H9 (cell line): ENCODE results near the gene CCL8. TPM values are rescaled to one million over a fixed set of nuclear protein-coding genes. Genes with fewer than 3 reads are reported as not detected.

ENCODE experiments used
- DNase-seq: peaks from one replicate; pipeline ENCODE4 v3.0.0-alpha.2; 2017
- H2AFZ ChIP-seq: one replicate; pipeline ENCODE4 v1.6.1; 2013; ENCODE audit warnings: mild to moderate bottlenecking, low read length, control low read depth, moderate library complexity
- H2AK5ac ChIP-seq: 2 replicates; pipeline ENCODE4 v1.6.1; 2013; ENCODE audit warnings: low read length, control low read depth, mixed read lengths; ENCODE audit not compliant: insufficient read length
- H2BK120ac ChIP-seq: one replicate; pipeline ENCODE4 v1.6.1; 2013; ENCODE audit warnings: low read depth, mild to moderate bottlenecking, low read length, control low read depth, inconsistent platforms; ENCODE audit not compliant: poor library complexity, severe bottlenecking
- H2BK12ac ChIP-seq: 2 replicates; pipeline ENCODE4 v1.6.1; 2013; ENCODE audit warnings: low read length, control low read depth, mixed read lengths, low read depth; ENCODE audit not compliant: insufficient read length
- H2BK15ac ChIP-seq: 2 replicates; pipeline ENCODE4 v1.6.1; 2013; ENCODE audit warnings: low read depth, low read length, control low read depth
- H2BK20ac ChIP-seq: one replicate; pipeline ENCODE4 v1.6.1; 2013; ENCODE audit warnings: low read depth, mild to moderate bottlenecking, low read length, control low read depth, inconsistent platforms; ENCODE audit not compliant: poor library complexity, severe bottlenecking
- H2BK5ac ChIP-seq: 2 replicates; pipeline ENCODE4 v1.6.1; 2013; ENCODE audit warnings: low read length, control low read depth, mixed read lengths; ENCODE audit not compliant: insufficient read length
- H3K14ac ChIP-seq: 2 replicates; pipeline ENCODE4 v1.6.1; 2013; ENCODE audit warnings: low read length, control low read depth; ENCODE audit not compliant: insufficient read depth
- H3K18ac ChIP-seq: 2 replicates; pipeline ENCODE4 v1.6.1; 2013; ENCODE audit warnings: low read depth, mild to moderate bottlenecking, mixed read lengths, low read length, control low read depth; ENCODE audit not compliant: insufficient read length
- H3K23ac ChIP-seq: 2 replicates; pipeline ENCODE4 v1.6.1; 2013; ENCODE audit warnings: low read length, control low read depth, mixed read lengths, low read depth; ENCODE audit not compliant: insufficient read length
- H3K23me2 ChIP-seq: 2 replicates; pipeline ENCODE4 v1.6.1; 2013; ENCODE audit warnings: low read depth, mild to moderate bottlenecking, mixed read lengths, low read length, control low read depth; ENCODE audit not compliant: insufficient read length, poor library complexity, severe bottlenecking
- H3K27ac ChIP-seq: 2 replicates; pipeline ENCODE4 v1.5.1; 2013; ENCODE audit warnings: low read length, control low read depth, mixed read lengths, low read depth; ENCODE audit not compliant: insufficient read length
- H3K27me3 ChIP-seq: 2 replicates; pipeline ENCODE4 v1.6.1; 2013; ENCODE audit warnings: low read length, control low read depth, inconsistent platforms; ENCODE audit not compliant: insufficient read depth
- H3K4ac ChIP-seq: 2 replicates; pipeline ENCODE4 v1.6.1; 2013; ENCODE audit warnings: low read depth, mild to moderate bottlenecking, control low read depth, inconsistent platforms, low read length, moderate library complexity
- H3K4me1 ChIP-seq: 2 replicates; pipeline ENCODE4 v1.6.1; 2013; ENCODE audit warnings: low read length, control low read depth, inconsistent platforms; ENCODE audit not compliant: insufficient read depth
- H3K4me2 ChIP-seq: 2 replicates; pipeline ENCODE4 v1.6.1; 2013; ENCODE audit warnings: low read length, control low read depth, mixed read lengths; ENCODE audit not compliant: insufficient read length, insufficient read depth
- H3K56ac ChIP-seq: 2 replicates; pipeline ENCODE4 v1.6.1; 2013; ENCODE audit warnings: low read depth, mild to moderate bottlenecking, mixed read lengths, low read length, control low read depth; ENCODE audit not compliant: insufficient read length
- H3K79me1 ChIP-seq: 2 replicates; pipeline ENCODE4 v1.6.1; 2013; ENCODE audit warnings: low read depth, mild to moderate bottlenecking, moderate library complexity, low read length, control low read depth, inconsistent platforms; ENCODE audit not compliant: insufficient read depth, poor library complexity, severe bottlenecking
- H3K79me2 ChIP-seq: 2 replicates; pipeline ENCODE4 v1.6.1; 2013; ENCODE audit warnings: low read length, control low read depth, inconsistent platforms; ENCODE audit not compliant: insufficient read depth
- H3K9ac ChIP-seq: 2 replicates; pipeline ENCODE4 v1.6.1; 2013; ENCODE audit warnings: low read length, control low read depth, mixed read lengths; ENCODE audit not compliant: insufficient read length; ENCODE audit errors: extremely low read depth
- H3K9me3 ChIP-seq: one replicate; pipeline ENCODE4 v1.6.1; 2013; ENCODE audit warnings: low read depth, low read length, inconsistent platforms; ENCODE audit not compliant: control insufficient read depth
- H3T11ph ChIP-seq: one replicate; pipeline ENCODE4 v1.6.1; 2013; ENCODE audit warnings: mild to moderate bottlenecking, low read length, control low read depth, inconsistent platforms
- H4K20me1 ChIP-seq: one replicate; pipeline ENCODE4 v1.6.1; 2013; ENCODE audit not compliant: control insufficient read depth, insufficient read length, insufficient read depth
- H4K5ac ChIP-seq: 2 replicates; pipeline ENCODE4 v1.6.1; 2013; ENCODE audit warnings: low read depth, mild to moderate bottlenecking, mixed read lengths, low read length, control low read depth; ENCODE audit not compliant: insufficient read length
- H4K8ac ChIP-seq: replicated peaks from 2 replicates; pipeline ENCODE4 v1.6.1; 2013; ENCODE audit warnings: low read length, control low read depth, mixed read lengths, low read depth; ENCODE audit not compliant: insufficient read length
- H4K91ac ChIP-seq: 2 replicates; pipeline ENCODE4 v1.6.1; 2013; ENCODE audit warnings: low read depth, mild to moderate bottlenecking, moderate library complexity, mixed read lengths, low read length, control low read depth; ENCODE audit not compliant: insufficient read length
- H3K27ac Mint-ChIP-seq, 3 experiments: 2 replicates in 2 of 3; 3 replicates in 1 of 3; pipeline ENCODE4 v1.8.0; 2020 to 2021; ENCODE audit warnings: mixed read lengths in 3 of 3, mild to moderate bottlenecking in 1 of 3, moderate library complexity in 1 of 3
- H3K27me3 Mint-ChIP-seq: 2 replicates; pipeline ENCODE4 v1.8.0; 2021; ENCODE audit warnings: low read depth, mild to moderate bottlenecking, moderate library complexity, mixed read lengths
- H3K36me3 Mint-ChIP-seq, 3 experiments: 2 replicates in 2 of 3; 3 replicates in 1 of 3; pipeline ENCODE4 v1.8.0; 2020 to 2021; ENCODE audit warnings: low read depth in 3 of 3, mixed read lengths in 3 of 3; ENCODE audit not compliant: insufficient read depth in 1 of 3
- H3K4me1 Mint-ChIP-seq, 2 experiments: 2 replicates each; pipeline ENCODE4 v1.8.0; 2020; ENCODE audit warnings: mixed read lengths in 2 of 2
- H3K4me3 Mint-ChIP-seq, 2 experiments: 2 replicates in 1 of 2; 3 replicates in 1 of 2; pipeline ENCODE4 v1.8.0; 2020 to 2021; ENCODE audit warnings: mild to moderate bottlenecking in 2 of 2, mixed read lengths in 2 of 2, moderate library complexity in 1 of 2
- H3K9me3 Mint-ChIP-seq, 2 experiments: 2 replicates in 1 of 2; 3 replicates in 1 of 2; pipeline ENCODE4 v1.8.0; 2020; ENCODE audit warnings: mild to moderate bottlenecking in 2 of 2, mixed read lengths in 2 of 2, moderate library complexity in 1 of 2
- WGBS: extraction: QIAGEN DNeasy Blood & Tissue Kit; methylation state at CpG from one replicate; pipeline ENCODE4 v1.1.7; 2013; ENCODE audit warnings: missing lambda C conversion rate, low lambda C conversion rate, mixed read lengths; ENCODE audit not compliant: insufficient read length; ENCODE audit errors: extremely low coverage; 5-methylcytosine and 5-hydroxymethylcytosine counted together
- total RNA-seq: library from RNA; stranded (reverse); gene quantifications from 2 replicates; pipeline ENCODE4 v1.2.1, GENCODE V29; 2021
- TF ChIP-seq, protein P1 (sequence below): fragments of 200-600 bp; sonication (generic); conservative IDR thresholded peaks from 3 replicates; pipeline ENCODE4 v1.8.0; 2021; ENCODE audit warnings: antibody characterized with exemption, mild to moderate bottlenecking

The CCL8 gene
- total RNA-seq, 1 experiment from 2014 or later: not detected

DNA sequence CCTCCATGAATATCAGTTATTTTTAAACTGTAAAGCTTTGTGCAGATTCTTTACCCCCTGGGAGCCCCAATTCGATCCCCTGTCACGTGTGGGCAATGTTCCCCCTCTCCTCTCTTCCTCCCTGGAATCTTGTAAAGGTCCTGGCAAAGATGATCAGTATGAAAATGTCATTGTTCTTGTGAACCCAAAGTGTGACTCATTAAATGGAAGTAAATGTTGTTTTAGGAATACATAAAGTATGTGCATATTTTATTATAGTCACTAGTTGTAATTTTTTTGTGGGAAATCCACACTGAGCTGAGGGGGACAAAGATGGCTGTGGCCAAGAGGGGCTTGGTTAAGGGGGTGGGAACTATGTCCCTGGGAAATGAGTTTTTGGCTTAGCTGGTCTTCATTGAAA, 31.4 kb upstream of the CCL8 start:
- Histone ChIP-seq H3K9me3 (no peaks in the 10 kb centered on the region), H4K91ac (no peak overlapping the region), H3T11ph (no peak overlapping the region), H2AK5ac (no peak overlapping the region), H2AFZ (no peak overlapping the region), H3K4me2 (no peak overlapping the region), H3K14ac (no peak overlapping the region), H2BK5ac (no peak overlapping the region), H3K23ac (no peak overlapping the region), H3K79me1 (no peaks in the 10 kb centered on the region), H3K27ac (no peak overlapping the region), H4K5ac (no peak overlapping the region), H3K27me3 (no peaks in the 10 kb centered on the region), H3K23me2 (no peaks in the 10 kb centered on the region), H3K4ac (no peak overlapping the region), H4K8ac (no peak overlapping the region), H2BK20ac (no peak overlapping the region), H2BK15ac (no peak overlapping the region), H2BK12ac (no peak overlapping the region), H3K18ac (no peak overlapping the region), H3K9ac (no peak overlapping the region), H2BK120ac (no peak overlapping the region), H3K56ac (no peak overlapping the region), H4K20me1 (no peaks in the 10 kb centered on the region), H3K4me1 (no peaks in the 10 kb centered on the region), H3K79me2 (no peaks in the 10 kb centered on the region)
- Mint-ChIP-seq H3K4me3 (no peak overlapping the region), H3K27me3 (peaks cover 16% of the 10 kb centered on the region), H3K9me3 (no peaks in the 10 kb centered on the region), H3K36me3 (no peaks in the 10 kb centered on the region), H3K27ac (no peak overlapping the region; a peak in 1 of 7 replicates), H3K4me1 (no peaks in the 10 kb centered on the region)
- no peak for DNase-seq
- no CpG with 5 or more reads among the region's 2 CpGs for WGBS
- TF ChIP-seq, protein P1, sequence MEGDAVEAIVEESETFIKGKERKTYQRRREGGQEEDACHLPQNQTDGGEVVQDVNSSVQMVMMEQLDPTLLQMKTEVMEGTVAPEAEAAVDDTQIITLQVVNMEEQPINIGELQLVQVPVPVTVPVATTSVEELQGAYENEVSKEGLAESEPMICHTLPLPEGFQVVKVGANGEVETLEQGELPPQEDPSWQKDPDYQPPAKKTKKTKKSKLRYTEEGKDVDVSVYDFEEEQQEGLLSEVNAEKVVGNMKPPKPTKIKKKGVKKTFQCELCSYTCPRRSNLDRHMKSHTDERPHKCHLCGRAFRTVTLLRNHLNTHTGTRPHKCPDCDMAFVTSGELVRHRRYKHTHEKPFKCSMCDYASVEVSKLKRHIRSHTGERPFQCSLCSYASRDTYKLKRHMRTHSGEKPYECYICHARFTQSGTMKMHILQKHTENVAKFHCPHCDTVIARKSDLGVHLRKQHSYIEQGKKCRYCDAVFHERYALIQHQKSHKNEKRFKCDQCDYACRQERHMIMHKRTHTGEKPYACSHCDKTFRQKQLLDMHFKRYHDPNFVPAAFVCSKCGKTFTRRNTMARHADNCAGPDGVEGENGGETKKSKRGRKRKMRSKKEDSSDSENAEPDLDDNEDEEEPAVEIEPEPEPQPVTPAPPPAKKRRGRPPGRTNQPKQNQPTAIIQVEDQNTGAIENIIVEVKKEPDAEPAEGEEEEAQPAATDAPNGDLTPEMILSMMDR: no peak
